Activated T-helper 1 cell treated with anti-CD3 and anti-CD28 coated beads, Interleukin-12 subunit alpha, Interleukin-12 subunit beta, Interleukin-2, Interleukin-4 antibody, amounts not matched to agents 30 ng/mL and 10 ng/mL and 1 ng/mL, durations not matched to agents 14 hours and 24 hours and 36 hours (primary cell): ENCODE data around the gene MRPL14. TPM values are rescaled to one million over a fixed set of nuclear protein-coding genes. Genes with fewer than 3 reads are reported as not detected.

ENCODE experiments used
- DNase-seq: peaks from one replicate; pipeline ENCODE4 v3.0.0; 2021; ENCODE audit warnings: low spot score
- H3K27ac Mint-ChIP-seq: one replicate; pipeline ENCODE4 v1.8.0; 2021; ENCODE audit warnings: mild to moderate bottlenecking, mixed read lengths
- H3K27me3 Mint-ChIP-seq: one replicate; pipeline ENCODE4 v1.8.0; 2022; ENCODE audit warnings: mild to moderate bottlenecking, moderate library complexity, mixed read lengths; ENCODE audit not compliant: insufficient read depth
- H3K36me3 Mint-ChIP-seq: one replicate; pipeline ENCODE4 v1.8.0; 2021; ENCODE audit warnings: low read depth, mixed read lengths
- H3K4me1 Mint-ChIP-seq: one replicate; pipeline ENCODE4 v1.8.0; 2021; ENCODE audit warnings: low read depth, mixed read lengths
- H3K4me3 Mint-ChIP-seq: one replicate; pipeline ENCODE4 v1.8.0; 2021; ENCODE audit warnings: mild to moderate bottlenecking, moderate library complexity, mixed read lengths
- H3K9me3 Mint-ChIP-seq: one replicate; pipeline ENCODE4 v1.8.0; 2021; ENCODE audit warnings: mixed read lengths
- intact Hi-C: fragments of 100-400 bp; cut with micrococcal nuclease; formaldehyde crosslinking; loops from one replicate; pipeline ENCODE4 v1.15.1; 2024
- total RNA-seq: library from RNA; stranded (reverse); gene quantifications from 2 replicates; pipeline ENCODE4 v1.2.3, GENCODE V29; 2022

MRPL14 gene
- total RNA-seq: 62.6 and 68.6 TPM in 2 replicates

- Mint-ChIP-seq H3K4me1 (peaks cover 50% of the 10 kb centered on the region), H3K4me3 (peak within 1 kb of the TSS; percentile 90), H3K27me3 (no peaks in the 10 kb centered on the region), H3K27ac (peak within 1 kb of the TSS; percentile 94), H3K9me3 (no peaks in the 10 kb centered on the region), H3K36me3 (peaks cover 25% of the 10 kb centered on the region)
- intact Hi-C loops: loop anchor here (1.0 to 10.0 kb wide), 5 partner anchors 55 to 1353 kb away; partner anchors contain the start of genes NFKBIE and VEGFA
- DNase-seq: peak; percentile 89
Measured at GRCh38 chr6:44127186-44128019, at the start of gene MRPL14, which contains the start of gene TMEM63B. Gene MRPL14, minus strand, starts transcription at chr6:44127452. Its CDS starts 10,841 bp downstream, at chr6:44116611. Gene TMEM63B, plus strand, starts transcription at chr6:44127554. Its CDS starts 7,031 bp downstream, at chr6:44134585.

- Mint-ChIP-seq H3K27ac (no peak overlapping the region), H3K4me1 (peaks cover 12% of the 10 kb centered on the region), H3K36me3 (no peaks in the 10 kb centered on the region), H3K9me3 (no peaks in the 10 kb centered on the region), H3K27me3 (peaks cover 3% of the 10 kb centered on the region), H3K4me3 (no peak overlapping the region)
- intact Hi-C loops: no loop called here
- no peak for DNase-seq
Measured at GRCh38 chr6:44176130-44176761, 49.0 kb upstream of the MRPL14 start.

GRCh38 chr6:44172731-44173500 is 45.7 kb upstream of the MRPL14 start:
- peak overlapping the region; percentile 45 for H3K27ac Mint-ChIP-seq
- H3K4me3 Mint-ChIP-seq: no peak overlapping the region
- peaks cover 12% of the 10 kb centered on the region for H3K4me1 Mint-ChIP-seq
- intact Hi-C loops: loop anchor here (1.0 kb wide), 6 partner anchors 51 to 165 kb away; partner anchors contain the start of gene SLC35B2
- no peaks in the 10 kb centered on the region for H3K36me3 Mint-ChIP-seq
- peaks cover 7% of the 10 kb centered on the region for H3K27me3 Mint-ChIP-seq
- no peaks in the 10 kb centered on the region for H3K9me3 Mint-ChIP-seq
- peak; percentile 64 for DNase-seq

GRCh38 chr6:44171899-44172546 is 44.8 kb upstream of the MRPL14 start:
- DNase-seq: no peak
- no peak overlapping the region for H3K27ac Mint-ChIP-seq

GRCh38 chr6:44169886-44170570 is 42.8 kb upstream of the MRPL14 start:
- Mint-ChIP-seq H3K9me3 (no peaks in the 10 kb centered on the region), H3K4me3 (no peak overlapping the region), H3K27ac (no peak overlapping the region), H3K4me1 (peaks cover 17% of the 10 kb centered on the region), H3K36me3 (no peaks in the 10 kb centered on the region), H3K27me3 (peaks cover 9% of the 10 kb centered on the region)
- intact Hi-C loops: no loop called here
- DNase-seq: no peak

More at GRCh38 chr6:44171899-44172546, 44.8 kb upstream of the MRPL14 start:
- intact Hi-C loops: loop anchor here (1.0 kb wide), 6 partner anchors 52 to 166 kb away; partner anchors contain the start of gene SLC35B2
- Mint-ChIP-seq H3K4me3 (no peak overlapping the region), H3K9me3 (no peaks in the 10 kb centered on the region), H3K4me1 (peaks cover 12% of the 10 kb centered on the region), H3K27me3 (peaks cover 5% of the 10 kb centered on the region), H3K36me3 (no peaks in the 10 kb centered on the region)

GRCh38 chr6:44169154-44169553 is 41.9 kb upstream of the MRPL14 start:
- no peak overlapping the region for H3K4me3 Mint-ChIP-seq
- intact Hi-C loops: no loop called here
- H3K36me3 Mint-ChIP-seq: no peaks in the 10 kb centered on the region
- H3K27ac Mint-ChIP-seq: no peak overlapping the region
- no peaks in the 10 kb centered on the region for H3K9me3 Mint-ChIP-seq
- peaks cover 17% of the 10 kb centered on the region for H3K4me1 Mint-ChIP-seq
- H3K27me3 Mint-ChIP-seq: peaks cover 13% of the 10 kb centered on the region
- DNase-seq: no peak

- H3K36me3 Mint-ChIP-seq: no peaks in the 10 kb centered on the region
- no peak for DNase-seq
- no peaks in the 10 kb centered on the region for H3K9me3 Mint-ChIP-seq
- intact Hi-C loops: no loop called here
- H3K4me3 Mint-ChIP-seq: no peak overlapping the region
- H3K4me1 Mint-ChIP-seq: peaks cover 12% of the 10 kb centered on the region
- H3K27me3 Mint-ChIP-seq: peaks cover 15% of the 10 kb centered on the region
- no peak overlapping the region for H3K27ac Mint-ChIP-seq
Measured at GRCh38 chr6:44167567-44167966, 40.3 kb upstream of the MRPL14 start.

GRCh38 chr6:44166591-44167184 is 39.4 kb upstream of the MRPL14 start:
- no peak overlapping the region for H3K27ac Mint-ChIP-seq
- no peak for DNase-seq
- no peaks in the 10 kb centered on the region for H3K36me3 Mint-ChIP-seq
- H3K27me3 Mint-ChIP-seq: peaks cover 15% of the 10 kb centered on the region
- H3K4me1 Mint-ChIP-seq: peaks cover 5% of the 10 kb centered on the region
- H3K9me3 Mint-ChIP-seq: no peaks in the 10 kb centered on the region
- intact Hi-C loops: no loop called here
- H3K4me3 Mint-ChIP-seq: no peak overlapping the region

- H3K4me1 Mint-ChIP-seq: peaks cover 5% of the 10 kb centered on the region
- intact Hi-C loops: no loop called here
- H3K36me3 Mint-ChIP-seq: no peaks in the 10 kb centered on the region
- H3K27me3 Mint-ChIP-seq: peaks cover 15% of the 10 kb centered on the region
- H3K9me3 Mint-ChIP-seq: no peaks in the 10 kb centered on the region
- no peak overlapping the region for H3K27ac Mint-ChIP-seq
- no peak for DNase-seq
- no peak overlapping the region for H3K4me3 Mint-ChIP-seq
Measured at GRCh38 chr6:44166116-44166515, 38.9 kb upstream of the MRPL14 start.

GRCh38 chr6:44162876-44163625 is 35.8 kb upstream of the MRPL14 start:
- H3K27me3 Mint-ChIP-seq: peaks cover 10% of the 10 kb centered on the region
- H3K4me1 Mint-ChIP-seq: peaks cover 5% of the 10 kb centered on the region

GRCh38 chr6:44161997-44162338 is 34.7 kb upstream of the MRPL14 start:
- peaks cover 5% of the 10 kb centered on the region for H3K4me1 Mint-ChIP-seq
- intact Hi-C loops: no loop called here
- no peak overlapping the region for H3K27ac Mint-ChIP-seq
- no peak overlapping the region for H3K4me3 Mint-ChIP-seq
- H3K27me3 Mint-ChIP-seq: peaks cover 10% of the 10 kb centered on the region
- DNase-seq: no peak
- no peaks in the 10 kb centered on the region for H3K36me3 Mint-ChIP-seq
- H3K9me3 Mint-ChIP-seq: no peaks in the 10 kb centered on the region

More at GRCh38 chr6:44162876-44163625, 35.8 kb upstream of the MRPL14 start:
- Mint-ChIP-seq H3K36me3 (no peaks in the 10 kb centered on the region), H3K4me3 (no peak overlapping the region), H3K27ac (peak overlapping the region; percentile 12), H3K9me3 (no peaks in the 10 kb centered on the region)
- DNase-seq: no peak
- intact Hi-C loops: no loop called here
